Fibroblast of the aortic adventitia (primary cell): ENCODE data around the gene PTGES2. TPM values are rescaled to one million over a fixed set of nuclear protein-coding genes. Genes with fewer than 3 reads are reported as not detected.

Experiments
- DNase-seq: peaks from one replicate; pipeline ENCODE4 v3.0.0-alpha.2; 2010; ENCODE audit warnings: low read depth
- H3K4me3 ChIP-seq: 2 replicates; pipeline ENCODE4 v1.5.1; 2011; ENCODE audit warnings: low read depth, mild to moderate bottlenecking, control low read depth, low read length, moderate library complexity
- CTCF ChIP-seq: IDR thresholded peaks from 2 replicates; pipeline ENCODE4 v1.5.1; 2011; ENCODE audit warnings: mild to moderate bottlenecking, low read length, control low read depth, inconsistent platforms; ENCODE audit not compliant: insufficient read depth
- total RNA-seq: library from RNA; depleted of rRNA; stranded (reverse); fragments of >200 nt; gene quantifications from 2 replicates; pipeline ENCODE4 v1.2.3, GENCODE V29; 2012; ENCODE audit warnings: low replicate concordance

The PTGES2 gene
- total RNA-seq, 1 donor, result 40.8 TPM

GRCh38 chr9:128088253-128088945 is 39.1 kb downstream of the PTGES2 start:
- no peak for TF ChIP-seq CTCF
- no peak for DNase-seq
- H3K4me3 ChIP-seq, result no peak overlapping the region

- no peak overlapping the region for H3K4me3 ChIP-seq
- no peak for DNase-seq
- no peak for TF ChIP-seq CTCF
These were observed 40.3 kb downstream of the PTGES2 start for GRCh38 chr9:128087262-128087661.

- TF ChIP-seq CTCF, result no peak
- no peak for DNase-seq
- H3K4me3 ChIP-seq, result no peak overlapping the region
These were observed 41.6 kb downstream of the PTGES2 start for GRCh38 chr9:128085943-128086342.

- no peak for DNase-seq
- H3K4me3 ChIP-seq, result no peak overlapping the region
- no peak for TF ChIP-seq CTCF
These were observed 42.8 kb downstream of the PTGES2 start for GRCh38 chr9:128084746-128085145.

- DNase-seq, result no peak
- H3K4me3 ChIP-seq, result no peak overlapping the region
- TF ChIP-seq CTCF, result no peak
These were observed 45.4 kb downstream of the PTGES2 start for GRCh38 chr9:128082151-128082550.

GRCh38 chr9:128081056-128081455 is 46.5 kb downstream of the PTGES2 start:
- DNase-seq, result peak; percentile 91
- TF ChIP-seq CTCF, result no peak
- no peak overlapping the region for H3K4me3 ChIP-seq

- H3K4me3 ChIP-seq, result no peak overlapping the region
- TF ChIP-seq CTCF, result no peak
- DNase-seq, result no peak
These were observed 47.3 kb downstream of the PTGES2 start for GRCh38 chr9:128080206-128080605.
